GM12878 (cell line): Measurements from ENCODE around the gene UBE2O. TPM values are rescaled to one million over a fixed set of nuclear protein-coding genes. Genes with fewer than 3 reads are reported as not detected.

Experiments used
- BMI1 ChIP-seq: fragments of 450-650 bp; IDR thresholded peaks from 2 replicates; pipeline ENCODE4 v1.6.1; 2016; ENCODE audit warnings: mild to moderate bottlenecking, moderate library complexity, borderline replicate concordance
- CHD1 ChIP-seq: IDR thresholded peaks from 2 replicates; pipeline ENCODE4 v1.6.1; 2012; ENCODE audit warnings: low read depth, low read length, improper control_type of control experiment
- CHD2 ChIP-seq: IDR thresholded peaks from 2 replicates; pipeline ENCODE4 v1.6.1; 2011; ENCODE audit warnings: low read depth, low read length, improper control_type of control experiment, borderline replicate concordance
- IKZF1 ChIP-seq: fragments of 450-650 bp; conservative IDR thresholded peaks from 2 replicates; pipeline ENCODE4 v1.6.1; 2017; ENCODE audit warnings: antibody characterized with exemption, mild to moderate bottlenecking
- IKZF2 ChIP-seq, 2 experiments: fragments of 450-650 bp; IDR thresholded peaks; 2 replicates each; pipeline ENCODE4 v1.6.1; 2017; ENCODE audit warnings: mild to moderate bottlenecking in 2 of 2, moderate library complexity in 2 of 2
- IRF4 ChIP-seq: IDR thresholded peaks from 2 replicates; pipeline ENCODE4 v1.6.1; 2011; ENCODE audit warnings: low read depth, low read length
- NFYA ChIP-seq: IDR thresholded peaks from 2 replicates; pipeline ENCODE4 v1.6.1; 2011; ENCODE audit warnings: low read depth, mild to moderate bottlenecking, low read length, improper control_type of control experiment, borderline replicate concordance
- NR2F1 ChIP-seq: fragments of 450-650 bp; conservative IDR thresholded peaks from 2 replicates; pipeline ENCODE4 v1.6.1; 2017; ENCODE audit warnings: mild to moderate bottlenecking
- POLR2AphosphoS5 ChIP-seq: IDR thresholded peaks from 2 replicates; pipeline ENCODE4 v1.6.1; 2011; ENCODE audit warnings: mild to moderate bottlenecking, low read length, inconsistent platforms
- SP1 ChIP-seq: IDR thresholded peaks from one replicate; pipeline ENCODE4 v1.6.1; 2011; ENCODE audit warnings: low read depth, low read length
- TARDBP ChIP-seq: IDR thresholded peaks from 2 replicates; pipeline ENCODE4 v1.6.1; 2016; ENCODE audit warnings: borderline replicate concordance
- polyA plus RNA-seq, 11 experiments: library from polyadenylated mRNA; depleted of rRNA in 4 of 11; unstranded in 6 of 11; stranded (reverse) in 5 of 11; fragments of >200 nt; fragmentation: Nextera tagmentation in 4 of 11; fragmentation: Illumina TruSeq in 1 of 11; extraction: Ambion mirVana in 4 of 11; extraction: Trizol in 1 of 11; gene quantifications; 1 replicate in 1 of 11; 2 replicates in 10 of 11; pipeline versions ENCODE4 v1.2.1 to v1.2.3, GENCODE V29; 2011 to 2016; ENCODE audit warnings: inconsistent platforms in 2 of 11, missing spikeins in 2 of 11, low read depth in 1 of 11
- total RNA-seq, 4 experiments: library from RNA; depleted of rRNA in 3 of 4; stranded (reverse); fragments of >200 nt in 3 of 4; fragmentation: Illumina TruSeq in 1 of 4; extraction: Trizol in 1 of 4; gene quantifications; 2 replicates each; pipeline versions ENCODE4 v1.2.1 to v1.2.3, GENCODE V29; 2013 to 2021
- TF ChIP-seq, protein P1 (sequence below): fragments of 150-350 bp; IDR thresholded peaks from 2 replicates; pipeline ENCODE4 v1.6.1; 2016; ENCODE audit warnings: low read depth, low read length
- TF ChIP-seq, protein P2 (sequence below): IDR thresholded peaks from 2 replicates; pipeline ENCODE4 v1.6.1; 2012; ENCODE audit warnings: low read depth, low read length, improper control_type of control experiment
- TF ChIP-seq, protein P3 (sequence below): IDR thresholded peaks from 2 replicates; pipeline ENCODE4 v1.6.1; 2012; ENCODE audit warnings: mild to moderate bottlenecking, low read depth, low read length
- TF ChIP-seq, protein P4 (sequence below): fragments of 450-650 bp; IDR thresholded peaks from 2 replicates; pipeline ENCODE4 v1.6.1; 2017; ENCODE audit warnings: borderline replicate concordance
- TF ChIP-seq, protein P5 (sequence below): fragments of 450-650 bp; IDR thresholded peaks from 2 replicates; pipeline ENCODE4 v1.6.1; 2016; ENCODE audit warnings: mild to moderate bottlenecking, moderate library complexity, borderline replicate concordance
- TF ChIP-seq, protein P6 (sequence below): IDR thresholded peaks from 2 replicates; pipeline ENCODE4 v1.6.1; 2011; ENCODE audit warnings: borderline replicate concordance, low read depth, mild to moderate bottlenecking, moderate library complexity, mixed read lengths, low read length; ENCODE audit not compliant: insufficient read depth; ENCODE audit errors: extremely low read length

Gene UBE2O
- total and polyA plus RNA-seq, 10 of the 15 experiments (the other 5 are each of a cell fraction or from before 2014, with no cell fraction given) = 2.1 to 39.0 (median 14.1) TPM

DNA sequence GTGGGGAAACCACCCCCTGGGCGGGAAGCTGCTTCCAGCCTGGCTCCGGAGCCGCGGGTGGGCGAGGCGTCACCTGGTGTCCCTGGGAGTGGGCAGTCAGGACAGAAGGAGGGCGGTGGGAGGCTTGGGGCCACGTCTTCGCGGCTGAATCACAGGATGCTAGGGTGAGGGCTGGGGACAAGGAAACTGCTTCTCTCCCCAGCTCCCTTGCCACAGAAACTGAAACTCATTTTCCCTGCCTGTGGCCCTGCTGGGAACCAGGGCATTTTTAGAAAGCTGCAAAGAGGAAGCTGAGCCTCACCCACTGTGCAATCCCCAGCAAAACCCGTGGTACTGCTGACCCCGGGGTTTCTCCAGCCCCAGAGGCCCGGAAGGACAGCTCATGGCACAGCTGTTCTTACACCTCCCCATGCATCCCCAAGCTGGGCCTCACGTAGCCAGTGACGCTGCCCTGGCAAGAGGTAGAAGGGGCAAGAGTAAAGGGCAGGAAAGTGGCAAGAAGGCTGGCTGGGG is 40.1 kb upstream of the UBE2O start (continued):
- TF ChIP-seq, protein P1, sequence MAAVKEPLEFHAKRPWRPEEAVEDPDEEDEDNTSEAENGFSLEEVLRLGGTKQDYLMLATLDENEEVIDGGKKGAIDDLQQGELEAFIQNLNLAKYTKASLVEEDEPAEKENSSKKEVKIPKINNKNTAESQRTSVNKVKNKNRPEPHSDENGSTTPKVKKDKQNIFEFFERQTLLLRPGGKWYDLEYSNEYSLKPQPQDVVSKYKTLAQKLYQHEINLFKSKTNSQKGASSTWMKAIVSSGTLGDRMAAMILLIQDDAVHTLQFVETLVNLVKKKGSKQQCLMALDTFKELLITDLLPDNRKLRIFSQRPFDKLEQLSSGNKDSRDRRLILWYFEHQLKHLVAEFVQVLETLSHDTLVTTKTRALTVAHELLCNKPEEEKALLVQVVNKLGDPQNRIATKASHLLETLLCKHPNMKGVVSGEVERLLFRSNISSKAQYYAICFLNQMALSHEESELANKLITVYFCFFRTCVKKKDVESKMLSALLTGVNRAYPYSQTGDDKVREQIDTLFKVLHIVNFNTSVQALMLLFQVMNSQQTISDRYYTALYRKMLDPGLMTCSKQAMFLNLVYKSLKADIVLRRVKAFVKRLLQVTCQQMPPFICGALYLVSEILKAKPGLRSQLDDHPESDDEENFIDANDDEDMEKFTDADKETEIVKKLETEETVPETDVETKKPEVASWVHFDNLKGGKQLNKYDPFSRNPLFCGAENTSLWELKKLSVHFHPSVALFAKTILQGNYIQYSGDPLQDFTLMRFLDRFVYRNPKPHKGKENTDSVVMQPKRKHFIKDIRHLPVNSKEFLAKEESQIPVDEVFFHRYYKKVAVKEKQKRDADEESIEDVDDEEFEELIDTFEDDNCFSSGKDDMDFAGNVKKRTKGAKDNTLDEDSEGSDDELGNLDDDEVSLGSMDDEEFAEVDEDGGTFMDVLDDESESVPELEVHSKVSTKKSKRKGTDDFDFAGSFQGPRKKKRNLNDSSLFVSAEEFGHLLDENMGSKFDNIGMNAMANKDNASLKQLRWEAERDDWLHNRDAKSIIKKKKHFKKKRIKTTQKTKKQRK = no peak
- TF ChIP-seq NFYA = no peak
- TF ChIP-seq, protein P2, sequence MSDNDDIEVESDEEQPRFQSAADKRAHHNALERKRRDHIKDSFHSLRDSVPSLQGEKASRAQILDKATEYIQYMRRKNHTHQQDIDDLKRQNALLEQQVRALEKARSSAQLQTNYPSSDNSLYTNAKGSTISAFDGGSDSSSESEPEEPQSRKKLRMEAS = no peak
- no peak for TF ChIP-seq CHD1
- no peak for TF ChIP-seq BMI1
- TF ChIP-seq, protein P3, sequence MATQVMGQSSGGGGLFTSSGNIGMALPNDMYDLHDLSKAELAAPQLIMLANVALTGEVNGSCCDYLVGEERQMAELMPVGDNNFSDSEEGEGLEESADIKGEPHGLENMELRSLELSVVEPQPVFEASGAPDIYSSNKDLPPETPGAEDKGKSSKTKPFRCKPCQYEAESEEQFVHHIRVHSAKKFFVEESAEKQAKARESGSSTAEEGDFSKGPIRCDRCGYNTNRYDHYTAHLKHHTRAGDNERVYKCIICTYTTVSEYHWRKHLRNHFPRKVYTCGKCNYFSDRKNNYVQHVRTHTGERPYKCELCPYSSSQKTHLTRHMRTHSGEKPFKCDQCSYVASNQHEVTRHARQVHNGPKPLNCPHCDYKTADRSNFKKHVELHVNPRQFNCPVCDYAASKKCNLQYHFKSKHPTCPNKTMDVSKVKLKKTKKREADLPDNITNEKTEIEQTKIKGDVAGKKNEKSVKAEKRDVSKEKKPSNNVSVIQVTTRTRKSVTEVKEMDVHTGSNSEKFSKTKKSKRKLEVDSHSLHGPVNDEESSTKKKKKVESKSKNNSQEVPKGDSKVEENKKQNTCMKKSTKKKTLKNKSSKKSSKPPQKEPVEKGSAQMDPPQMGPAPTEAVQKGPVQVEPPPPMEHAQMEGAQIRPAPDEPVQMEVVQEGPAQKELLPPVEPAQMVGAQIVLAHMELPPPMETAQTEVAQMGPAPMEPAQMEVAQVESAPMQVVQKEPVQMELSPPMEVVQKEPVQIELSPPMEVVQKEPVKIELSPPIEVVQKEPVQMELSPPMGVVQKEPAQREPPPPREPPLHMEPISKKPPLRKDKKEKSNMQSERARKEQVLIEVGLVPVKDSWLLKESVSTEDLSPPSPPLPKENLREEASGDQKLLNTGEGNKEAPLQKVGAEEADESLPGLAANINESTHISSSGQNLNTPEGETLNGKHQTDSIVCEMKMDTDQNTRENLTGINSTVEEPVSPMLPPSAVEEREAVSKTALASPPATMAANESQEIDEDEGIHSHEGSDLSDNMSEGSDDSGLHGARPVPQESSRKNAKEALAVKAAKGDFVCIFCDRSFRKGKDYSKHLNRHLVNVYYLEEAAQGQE = no peak
- TF ChIP-seq TARDBP = no peak
- TF ChIP-seq CHD2 = no peak
- TF ChIP-seq, protein P4, sequence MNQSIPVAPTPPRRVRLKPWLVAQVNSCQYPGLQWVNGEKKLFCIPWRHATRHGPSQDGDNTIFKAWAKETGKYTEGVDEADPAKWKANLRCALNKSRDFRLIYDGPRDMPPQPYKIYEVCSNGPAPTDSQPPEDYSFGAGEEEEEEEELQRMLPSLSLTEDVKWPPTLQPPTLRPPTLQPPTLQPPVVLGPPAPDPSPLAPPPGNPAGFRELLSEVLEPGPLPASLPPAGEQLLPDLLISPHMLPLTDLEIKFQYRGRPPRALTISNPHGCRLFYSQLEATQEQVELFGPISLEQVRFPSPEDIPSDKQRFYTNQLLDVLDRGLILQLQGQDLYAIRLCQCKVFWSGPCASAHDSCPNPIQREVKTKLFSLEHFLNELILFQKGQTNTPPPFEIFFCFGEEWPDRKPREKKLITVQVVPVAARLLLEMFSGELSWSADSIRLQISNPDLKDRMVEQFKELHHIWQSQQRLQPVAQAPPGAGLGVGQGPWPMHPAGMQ = no peak
- TF ChIP-seq IRF4 = peak; percentile 6; the same call in 1 of the 2 replicates
- TF ChIP-seq NR2F1 = peak; percentile 82
- TF ChIP-seq POLR2AphosphoS5 = no peak
- TF ChIP-seq, protein P5, sequence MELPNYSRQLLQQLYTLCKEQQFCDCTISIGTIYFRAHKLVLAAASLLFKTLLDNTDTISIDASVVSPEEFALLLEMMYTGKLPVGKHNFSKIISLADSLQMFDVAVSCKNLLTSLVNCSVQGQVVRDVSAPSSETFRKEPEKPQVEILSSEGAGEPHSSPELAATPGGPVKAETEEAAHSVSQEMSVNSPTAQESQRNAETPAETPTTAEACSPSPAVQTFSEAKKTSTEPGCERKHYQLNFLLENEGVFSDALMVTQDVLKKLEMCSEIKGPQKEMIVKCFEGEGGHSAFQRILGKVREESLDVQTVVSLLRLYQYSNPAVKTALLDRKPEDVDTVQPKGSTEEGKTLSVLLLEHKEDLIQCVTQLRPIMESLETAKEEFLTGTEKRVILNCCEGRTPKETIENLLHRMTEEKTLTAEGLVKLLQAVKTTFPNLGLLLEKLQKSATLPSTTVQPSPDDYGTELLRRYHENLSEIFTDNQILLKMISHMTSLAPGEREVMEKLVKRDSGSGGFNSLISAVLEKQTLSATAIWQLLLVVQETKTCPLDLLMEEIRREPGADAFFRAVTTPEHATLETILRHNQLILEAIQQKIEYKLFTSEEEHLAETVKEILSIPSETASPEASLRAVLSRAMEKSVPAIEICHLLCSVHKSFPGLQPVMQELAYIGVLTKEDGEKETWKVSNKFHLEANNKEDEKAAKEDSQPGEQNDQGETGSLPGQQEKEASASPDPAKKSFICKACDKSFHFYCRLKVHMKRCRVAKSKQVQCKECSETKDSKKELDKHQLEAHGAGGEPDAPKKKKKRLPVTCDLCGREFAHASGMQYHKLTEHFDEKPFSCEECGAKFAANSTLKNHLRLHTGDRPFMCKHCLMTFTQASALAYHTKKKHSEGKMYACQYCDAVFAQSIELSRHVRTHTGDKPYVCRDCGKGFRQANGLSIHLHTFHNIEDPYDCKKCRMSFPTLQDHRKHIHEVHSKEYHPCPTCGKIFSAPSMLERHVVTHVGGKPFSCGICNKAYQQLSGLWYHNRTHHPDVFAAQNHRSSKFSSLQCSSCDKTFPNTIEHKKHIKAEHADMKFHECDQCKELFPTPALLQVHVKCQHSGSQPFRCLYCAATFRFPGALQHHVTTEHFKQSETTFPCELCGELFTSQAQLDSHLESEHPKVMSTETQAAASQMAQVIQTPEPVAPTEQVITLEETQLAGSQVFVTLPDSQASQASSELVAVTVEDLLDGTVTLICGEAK = peak; percentile 37; the same call in 1 of the 2 replicates
- TF ChIP-seq, protein P6, sequence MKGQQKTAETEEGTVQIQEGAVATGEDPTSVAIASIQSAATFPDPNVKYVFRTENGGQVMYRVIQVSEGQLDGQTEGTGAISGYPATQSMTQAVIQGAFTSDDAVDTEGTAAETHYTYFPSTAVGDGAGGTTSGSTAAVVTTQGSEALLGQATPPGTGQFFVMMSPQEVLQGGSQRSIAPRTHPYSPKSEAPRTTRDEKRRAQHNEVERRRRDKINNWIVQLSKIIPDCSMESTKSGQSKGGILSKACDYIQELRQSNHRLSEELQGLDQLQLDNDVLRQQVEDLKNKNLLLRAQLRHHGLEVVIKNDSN = no peak
- no peak for TF ChIP-seq SP1
- peak; percentile 84 to 89 for TF ChIP-seq IKZF2 (IDR thresholded peaks at IDR 0.05)
- peak; percentile 96 for TF ChIP-seq IKZF1
